ENCODE results near the gene CDH4. TPM values are rescaled to one million over a fixed set of nuclear protein-coding genes. Genes with fewer than 3 reads are reported as not detected.

Gene CDH4
- total and polyA plus RNA-seq, 2 of the 4 experiments (the other 2 are of a cell fraction): 1.6 to 3.5 TPM

- CTCF ChIA-PET: no interaction called here
- Histone ChIP-seq H2AFZ (replicated peaks; ENCODE audit: low read length, poor library complexity) (no peak overlapping the region), H3K14ac (replicated peaks; ENCODE audit: low read depth, low read length) (no peak overlapping the region), H4K8ac (ENCODE audit: low read depth in 2 of 2, low read length in 2 of 2) (no peak overlapping the region), H3K56ac (ENCODE audit: extremely low read depth, insufficient read depth, low read length) (no peak overlapping the region), H3K4me3 (ENCODE audit: insufficient read depth, low read depth, low read length) (no peak overlapping the region), H3K4me1 (ENCODE audit: control insufficient read depth, insufficient read depth, low read length) (0 out of 2 replicates have a peak, but pooled peaks cover 2% of the 10 kb centered on the region), H3K27ac (ENCODE audit: insufficient read depth, low read length) (no peak overlapping the region), H3K9me1 (ENCODE audit: insufficient read depth, low read length) (no peaks in the 10 kb centered on the region), H2BK20ac (ENCODE audit: low read depth, low read length) (no peak overlapping the region), H3K27me3 (ENCODE audit: control insufficient read depth, insufficient read depth, low read length) (peaks cover 3% of the 10 kb centered on the region), H3K18ac (ENCODE audit: low read depth, low read length) (no peak overlapping the region), H3K36me3 (ENCODE audit: control insufficient read depth, insufficient read depth, low read length) (no peaks in the 10 kb centered on the region), H3K79me1 (ENCODE audit: low read depth in 1 of 2, low read length in 2 of 2) (no peaks in the 10 kb centered on the region), H3K4ac (ENCODE audit: low read depth, low read length) (no peak overlapping the region), H4K91ac (ENCODE audit: insufficient read depth, low read depth, low read length) (no peak overlapping the region), H2AK5ac (ENCODE audit: low read depth, low read length) (no peak overlapping the region), H3K23ac (ENCODE audit: low read depth, low read length) (no peak overlapping the region), H2BK120ac (ENCODE audit: low read depth, low read length) (no peak overlapping the region), H2BK5ac (ENCODE audit: low read depth, low read length, poor library complexity, severe bottlenecking) (no peak overlapping the region), H2BK15ac (ENCODE audit: low read depth, low read length) (no peak overlapping the region), H2AK9ac (replicated peaks; ENCODE audit: low read depth, low read length, poor library complexity) (no peak overlapping the region), H3K9ac (ENCODE audit: low read depth, low read length) (no peak overlapping the region), H3K9me3 (ENCODE audit: control insufficient read depth, insufficient read depth, low read length) (no peaks in the 10 kb centered on the region), H3K4me2 (ENCODE audit: low read depth, low read length) (no peak overlapping the region), H4K5ac (ENCODE audit: low read depth, low read length) (no peak overlapping the region), H4K20me1 (ENCODE audit: insufficient read depth, low read length) (no peaks in the 10 kb centered on the region)
- no TSS peak for BruUV-seq (replicated peaks)
- POLR2A ChIA-PET (ENCODE audit: unreplicated experiment): no interaction called here
- dilution Hi-C loops (cut with HindIII; ENCODE audit: low sequenced_read_pairs, unreplicated experiment): no loop called here
- DNase-seq: no peak
- no peak for ATAC-seq (ENCODE audit: low read depth)
- 87% methylated on average over 3 of the region's 5 CpGs; no CpG with 5 or more reads in 1 of the 2 experiments for WGBS, 2 experiments (ENCODE audit: extremely low coverage in 2 of 2, insufficient read length in 1 of 2)
- in situ Hi-C loops (cut with MboI; ENCODE audit: low sequenced_read_pairs): no loop called here
- intact Hi-C loops (cut with micrococcal nuclease): no loop called here
- TF ChIP-seq RAD21 (IDR thresholded peaks at IDR 0.05; ENCODE audit: low read length) (no peak), RCOR1 (IDR thresholded peaks at IDR 0.05; ENCODE audit: insufficient replicate concordance, low read length) (no peak), MAZ (IDR thresholded peaks at IDR 0.05; ENCODE audit: borderline replicate concordance, low read depth, low read length) (no peak), POLR2A (IDR thresholded peaks at IDR 0.05; ENCODE audit: low read depth, low read length) (no peak), USF2 (IDR thresholded peaks at IDR 0.05; ENCODE audit: low read depth, low read length) (no peak), MXI1 (IDR thresholded peaks at IDR 0.05; ENCODE audit: borderline replicate concordance, low read depth, low read length) (no peak), ELK1 (IDR thresholded peaks at IDR 0.05; ENCODE audit: borderline replicate concordance, low read depth, low read length) (no peak), NFE2L2 (IDR thresholded peaks at IDR 0.05; ENCODE audit: low read depth, low read length) (no peak), SMC3 (IDR thresholded peaks at IDR 0.05; ENCODE audit: low read depth, low read length) (no peak), CHD1 (IDR thresholded peaks at IDR 0.05; ENCODE audit: low read depth, low read length) (no peak), FOS (IDR thresholded peaks at IDR 0.05; ENCODE audit: low read depth, low read length) (no peak), MAFK (IDR thresholded peaks at IDR 0.05; ENCODE audit: low read depth, low read length) (no peak), BHLHE40 (IDR thresholded peaks at IDR 0.05; ENCODE audit: low read depth, low read length) (no peak), CTCF (conservative IDR thresholded peaks at IDR 0.05; ENCODE audit: low read depth, low read length) (no peak)
Observed at GRCh38 chr20:61444637-61445036, 192.6 kb downstream of the CDH4 start.

All from IMR-90 (cell line).